NB4 (cell line): ENCODE results near the gene RUSC1.

Experiments used
- MYC ChIP-seq: IDR thresholded peaks from 2 replicates; pipeline ENCODE4 v1.6.1; 2011; ENCODE audit warnings: low read depth, low read length
- POLR2A ChIP-seq: IDR thresholded peaks from 2 replicates; pipeline ENCODE4 v1.6.1; 2011; ENCODE audit warnings: mild to moderate bottlenecking; ENCODE audit not compliant: insufficient read length; ENCODE audit errors: extremely low read depth
- TF ChIP-seq, protein P1 (sequence below): IDR thresholded peaks from one replicate; pipeline ENCODE4 v1.5.1; 2012; ENCODE audit warnings: low read depth, low read length
- TF ChIP-seq, protein P2 (sequence below): IDR thresholded peaks from 2 replicates; pipeline ENCODE4 v1.6.1; 2011; ENCODE audit warnings: low read depth, low read length

DNA sequence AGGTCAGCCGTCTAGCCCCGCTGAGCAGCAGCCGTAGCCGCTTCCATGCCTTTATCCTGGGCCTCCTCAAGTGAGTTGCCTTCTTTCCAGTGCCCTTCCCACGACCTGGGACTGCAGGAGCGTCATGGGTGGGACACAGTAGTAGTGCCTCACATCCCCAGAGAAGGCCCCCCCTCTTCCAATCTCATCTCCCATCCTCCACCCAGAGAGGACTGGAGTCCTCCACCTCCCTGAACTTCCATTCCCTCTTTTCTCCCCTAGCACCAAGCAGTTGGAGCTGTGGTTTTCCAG is 4.9 kb downstream of the RUSC1 start:
- TF ChIP-seq, protein P1, sequence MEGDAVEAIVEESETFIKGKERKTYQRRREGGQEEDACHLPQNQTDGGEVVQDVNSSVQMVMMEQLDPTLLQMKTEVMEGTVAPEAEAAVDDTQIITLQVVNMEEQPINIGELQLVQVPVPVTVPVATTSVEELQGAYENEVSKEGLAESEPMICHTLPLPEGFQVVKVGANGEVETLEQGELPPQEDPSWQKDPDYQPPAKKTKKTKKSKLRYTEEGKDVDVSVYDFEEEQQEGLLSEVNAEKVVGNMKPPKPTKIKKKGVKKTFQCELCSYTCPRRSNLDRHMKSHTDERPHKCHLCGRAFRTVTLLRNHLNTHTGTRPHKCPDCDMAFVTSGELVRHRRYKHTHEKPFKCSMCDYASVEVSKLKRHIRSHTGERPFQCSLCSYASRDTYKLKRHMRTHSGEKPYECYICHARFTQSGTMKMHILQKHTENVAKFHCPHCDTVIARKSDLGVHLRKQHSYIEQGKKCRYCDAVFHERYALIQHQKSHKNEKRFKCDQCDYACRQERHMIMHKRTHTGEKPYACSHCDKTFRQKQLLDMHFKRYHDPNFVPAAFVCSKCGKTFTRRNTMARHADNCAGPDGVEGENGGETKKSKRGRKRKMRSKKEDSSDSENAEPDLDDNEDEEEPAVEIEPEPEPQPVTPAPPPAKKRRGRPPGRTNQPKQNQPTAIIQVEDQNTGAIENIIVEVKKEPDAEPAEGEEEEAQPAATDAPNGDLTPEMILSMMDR, result no peak
- no peak for TF ChIP-seq POLR2A
- TF ChIP-seq, protein P2, sequence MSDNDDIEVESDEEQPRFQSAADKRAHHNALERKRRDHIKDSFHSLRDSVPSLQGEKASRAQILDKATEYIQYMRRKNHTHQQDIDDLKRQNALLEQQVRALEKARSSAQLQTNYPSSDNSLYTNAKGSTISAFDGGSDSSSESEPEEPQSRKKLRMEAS, result no peak
- TF ChIP-seq MYC, result no peak
